ENCODE measurements around the gene DNAH17.

- TF ChIP-seq EZH2 (optimal IDR thresholded peaks at IDR 0.05; ENCODE audit: low read depth, low read length) (no peak), CTCF (IDR thresholded peaks at IDR 0.05; ENCODE audit: low read length) (0 out of 2 replicates have a peak, but pooled peaks have one; percentile 15), EZH2phosphoT487 (IDR thresholded peaks at IDR 0.05; ENCODE audit: low read length) (no peak)
Measured at GRCh38 chr17:78412403-78412802, 164.8 kb downstream of the DNAH17 start.

All from MM.1S (cell line).